GM19025 (cell line): Measurements from ENCODE around the gene NR1D2.
"Not testable (repeated sequence)": the region's sequence is repeated elsewhere in the genome, so short reads cannot be mapped to it uniquely, and the experiment has no call there.

Source experiments
- ATAC-seq: cut with Tn5 transposase; IDR thresholded peaks from one replicate; pipeline ENCODE4 v1.9.1; 2021; ENCODE audit warnings: mild to moderate bottlenecking, low read depth, moderate library complexity; ENCODE audit not compliant: unreplicated experiment

NR1D2 gene

DNA sequence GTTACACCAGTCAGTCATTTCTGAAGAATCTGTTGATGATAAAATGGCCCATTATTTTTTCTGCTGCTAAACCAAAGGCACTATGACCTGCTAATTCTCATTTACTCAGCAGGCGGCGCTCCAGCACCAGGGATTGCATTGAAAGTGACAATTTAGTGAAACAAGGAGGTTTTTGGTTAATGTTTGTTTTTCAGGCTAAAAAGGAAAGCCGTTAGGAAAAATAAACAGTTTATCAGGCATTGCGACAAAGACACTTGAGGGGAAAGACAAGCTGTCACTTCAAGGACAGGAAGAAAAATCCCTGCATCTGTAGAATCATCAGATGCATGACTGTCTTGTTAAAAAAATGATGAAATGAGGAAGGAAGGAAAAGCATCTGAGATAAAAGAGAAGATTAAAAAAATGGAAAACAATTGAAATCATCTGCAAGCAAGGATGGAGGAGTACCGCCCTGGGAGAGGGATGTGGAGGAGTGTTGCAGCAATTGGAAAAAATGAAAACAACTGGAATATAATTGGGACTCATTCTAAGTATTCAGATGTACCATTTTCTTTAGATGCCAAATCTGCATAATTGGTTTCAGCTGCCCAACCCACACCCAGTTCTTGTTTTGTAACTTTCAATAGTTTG is 54.0 kb downstream of the NR1D2 start:
- no peak for ATAC-seq

DNA sequence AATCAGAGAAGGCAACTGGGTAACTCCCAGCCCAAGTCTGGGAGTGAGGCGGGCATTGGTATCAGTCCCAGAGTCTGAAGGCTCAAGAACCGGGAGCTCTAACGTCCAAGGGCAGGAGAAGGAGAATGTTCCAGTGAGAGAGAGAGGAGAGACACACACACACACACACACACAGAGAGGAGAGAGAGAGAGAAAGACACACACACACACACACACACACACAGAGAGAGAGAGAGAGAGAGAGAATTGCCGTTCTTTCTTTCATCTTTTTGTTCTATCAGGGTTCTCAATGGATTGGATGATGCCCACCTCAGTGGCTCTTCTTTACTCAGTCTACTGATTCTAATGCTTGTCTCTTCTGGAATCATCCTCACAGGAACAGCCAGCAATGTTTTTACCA is 57.0 kb downstream of the NR1D2 start:
- ATAC-seq: no peak

DNA sequence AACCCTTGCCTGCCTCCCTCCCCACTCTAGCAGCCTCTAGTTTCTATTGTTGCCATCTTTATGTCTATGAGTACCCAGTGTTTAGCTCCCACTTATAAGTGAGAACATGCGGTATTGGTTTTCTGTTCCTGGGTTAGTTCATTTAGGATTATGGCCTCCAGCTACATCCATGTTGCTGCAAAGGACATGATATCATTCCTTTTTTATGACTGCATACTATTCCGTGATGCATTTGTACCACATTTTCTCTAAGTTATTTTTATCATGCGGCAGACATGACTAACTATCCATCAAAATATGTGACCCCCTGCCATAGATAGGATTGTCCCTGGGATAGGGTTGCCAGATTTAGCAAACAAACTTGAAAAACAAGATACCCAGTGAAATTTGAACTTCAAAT is 58.4 kb downstream of the NR1D2 start:
- no peak for ATAC-seq

DNA sequence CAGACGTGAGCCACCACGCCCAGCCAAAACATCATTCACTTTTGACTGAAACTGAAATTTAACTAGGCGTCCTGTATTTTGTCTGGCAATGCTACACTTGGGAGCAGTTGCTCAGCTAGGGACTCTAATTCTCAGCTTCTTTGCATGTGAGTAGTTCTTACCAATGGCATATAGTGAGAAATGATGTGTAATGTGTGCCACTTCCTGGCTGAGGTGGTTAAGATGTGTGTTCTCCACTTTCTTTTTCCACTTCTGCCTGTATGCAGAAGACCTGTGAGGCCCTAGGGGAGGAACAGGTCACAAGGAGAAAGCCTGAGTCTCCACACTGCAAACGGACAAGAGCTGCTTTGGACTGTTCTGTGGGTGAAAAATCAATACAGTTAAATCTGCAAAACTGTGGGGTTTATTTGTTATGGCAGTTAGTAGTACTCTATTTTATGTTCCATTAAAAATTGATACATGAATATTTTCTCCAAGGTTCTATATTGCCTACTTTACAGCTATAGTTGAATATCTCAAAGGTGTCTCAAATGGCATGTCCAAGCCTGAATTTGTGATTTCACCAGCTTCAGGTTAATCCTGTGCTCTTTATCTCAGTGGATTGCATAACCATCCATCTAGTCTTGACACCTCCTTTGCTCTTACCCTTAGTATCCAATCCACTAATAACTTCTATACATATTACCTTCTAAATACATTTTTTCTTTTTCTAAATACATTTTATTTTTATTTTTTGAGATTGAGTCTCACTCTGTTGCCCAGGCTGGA is 59.3 kb downstream of the NR1D2 start:
- peak; percentile 95 for ATAC-seq

DNA sequence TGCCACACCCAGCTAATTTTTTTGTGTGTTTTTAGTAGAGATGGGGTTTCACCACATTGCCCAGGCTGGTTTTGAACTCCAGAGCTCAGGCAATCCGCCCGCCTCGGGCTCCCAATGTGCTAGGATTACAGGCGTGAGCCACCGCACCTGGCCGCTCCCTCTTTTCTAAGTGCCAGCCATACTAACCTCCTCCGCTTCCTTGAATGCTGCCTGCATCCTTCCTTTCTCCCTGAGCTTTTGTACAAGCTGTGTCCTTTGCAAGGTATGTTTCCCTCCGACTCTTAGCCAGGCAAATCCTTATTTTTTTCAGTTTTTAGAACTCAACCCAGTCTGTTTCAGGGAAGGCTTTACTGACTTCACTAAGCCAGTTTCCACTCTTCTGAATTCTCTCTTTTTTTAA is 60.6 kb downstream of the NR1D2 start:
- no peak for ATAC-seq

DNA sequence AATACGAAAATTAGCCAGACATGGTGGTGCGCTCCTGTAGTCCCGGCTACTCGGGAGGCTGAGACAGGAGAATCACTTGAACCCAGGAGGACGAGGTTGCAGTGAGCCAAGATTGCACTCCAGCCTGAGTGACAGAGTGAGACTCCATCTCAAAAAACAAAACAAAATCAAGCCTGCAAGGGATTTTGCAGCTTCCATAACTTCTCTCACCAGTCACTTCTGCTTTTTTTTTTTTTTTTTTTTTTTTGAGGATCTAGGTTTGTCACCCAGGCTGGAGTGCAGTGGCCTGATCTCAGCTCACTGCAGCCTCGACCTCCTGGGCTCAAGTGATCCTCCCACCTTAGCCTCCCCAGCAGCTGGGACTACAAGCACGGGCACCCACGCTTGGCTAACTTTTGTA is 65.7 kb downstream of the NR1D2 start:
- ATAC-seq: not testable (repeated sequence)

DNA sequence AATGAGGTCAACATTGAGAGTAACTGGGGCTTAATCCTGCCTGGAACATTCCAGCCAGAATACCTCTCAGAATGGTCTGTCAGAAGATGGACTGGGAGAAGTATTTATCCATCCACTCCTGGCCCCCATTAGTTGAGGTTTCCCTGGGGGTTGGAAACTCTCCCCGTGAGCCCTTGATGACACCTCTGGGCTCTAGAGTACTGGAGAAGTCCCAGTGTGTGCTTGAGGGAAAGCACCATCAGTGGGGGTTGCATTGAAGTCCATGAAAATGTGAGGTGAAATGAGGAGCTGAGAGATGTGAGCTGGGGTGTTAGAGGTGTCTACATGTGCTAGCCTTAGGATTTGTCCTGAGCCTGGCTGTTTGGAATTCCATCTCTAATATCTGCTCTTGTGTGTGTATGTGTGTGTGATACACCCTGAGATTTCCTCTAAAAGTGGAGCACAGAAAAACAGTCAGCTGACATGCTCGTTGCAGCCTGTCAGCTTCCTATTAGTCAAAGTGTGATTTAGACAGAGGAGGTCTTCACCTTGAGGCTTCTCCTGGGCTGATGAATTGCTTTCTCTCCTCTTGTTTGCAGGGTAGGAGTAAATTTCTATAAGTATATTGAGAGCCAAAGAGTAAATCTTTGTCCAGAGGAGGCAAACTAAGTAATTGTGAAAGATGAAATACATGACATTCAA is 67.6 kb downstream of the NR1D2 start:
- ATAC-seq: peak; percentile 48

DNA sequence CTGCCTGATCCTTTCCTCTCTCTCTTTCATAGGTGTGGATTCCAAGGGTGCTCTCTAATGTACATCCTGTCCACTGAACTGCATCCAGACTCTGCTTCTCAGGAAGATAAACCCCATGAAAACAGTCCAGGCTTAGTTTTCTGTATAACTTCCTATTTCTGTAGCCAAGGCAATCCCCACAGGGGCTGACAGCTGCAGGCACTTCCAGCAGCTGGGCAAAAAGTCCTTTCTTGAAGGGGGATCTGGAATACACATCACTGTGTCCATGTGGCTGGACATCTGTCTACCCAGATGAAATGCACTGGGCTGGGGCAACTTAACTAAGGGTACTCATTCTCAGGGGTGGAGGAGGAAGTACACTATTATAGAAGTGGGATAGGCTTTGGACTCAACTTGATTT is 72.2 kb downstream of the NR1D2 start:
- ATAC-seq: no peak

DNA sequence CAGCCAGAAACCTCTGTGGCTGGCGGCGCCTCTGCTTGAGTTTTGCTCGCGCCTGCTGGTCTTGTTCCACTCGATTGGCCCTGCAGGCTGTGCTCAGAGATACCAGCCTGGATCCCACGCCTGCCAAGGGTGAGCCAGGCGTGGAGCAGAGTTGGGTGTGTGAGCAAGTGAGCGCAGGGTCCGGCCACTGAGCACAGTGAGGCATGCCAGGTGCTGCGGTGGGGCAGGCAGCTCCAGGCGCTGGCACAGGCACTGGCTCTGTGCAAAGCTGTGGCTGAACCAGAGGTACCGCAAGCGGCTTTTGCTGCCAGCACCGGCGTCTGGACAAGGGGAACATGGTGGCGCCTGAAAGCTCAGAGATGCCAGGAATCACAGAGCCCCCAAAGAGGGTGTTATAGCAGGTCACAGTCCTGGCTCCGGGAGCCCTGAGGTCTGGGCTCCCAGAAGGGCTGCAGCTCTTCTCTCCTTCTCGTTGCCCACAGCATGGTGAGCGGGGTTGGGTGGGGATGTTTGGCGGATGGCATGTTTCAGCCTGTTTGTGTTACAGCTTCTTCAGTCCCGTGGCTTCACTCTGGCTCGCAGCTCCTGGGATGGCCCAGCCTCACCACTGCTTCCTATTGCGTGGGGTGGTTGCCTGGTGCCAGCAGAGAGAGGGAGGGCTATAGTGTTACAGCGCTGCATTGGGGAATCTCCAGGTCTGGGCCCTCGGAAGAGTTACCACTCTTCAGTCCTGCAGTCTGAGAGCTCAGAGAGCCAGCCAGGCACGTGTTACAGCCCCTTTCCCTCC is 73.9 kb downstream of the NR1D2 start:
- no peak for ATAC-seq

DNA sequence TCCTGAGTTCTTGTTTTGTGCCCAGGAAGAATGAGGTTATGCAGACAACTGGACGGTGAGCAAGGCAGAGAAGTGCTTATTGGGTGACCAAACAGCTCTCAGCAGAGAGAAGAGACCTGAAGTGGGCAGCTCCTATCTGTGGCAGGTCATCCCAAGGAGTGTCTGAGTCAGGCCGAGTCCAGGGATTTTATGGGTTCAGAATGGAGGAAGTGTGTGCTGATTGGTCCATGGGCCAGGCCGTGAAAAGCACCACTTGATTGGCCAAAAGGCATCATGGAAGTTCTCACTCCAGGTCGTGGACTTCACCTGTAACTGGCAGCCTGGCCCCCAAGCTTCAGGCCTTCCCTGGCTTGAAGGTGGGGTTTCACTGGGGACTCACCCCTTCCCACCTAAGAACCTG is 74.5 kb downstream of the NR1D2 start:
- ATAC-seq: no peak

DNA sequence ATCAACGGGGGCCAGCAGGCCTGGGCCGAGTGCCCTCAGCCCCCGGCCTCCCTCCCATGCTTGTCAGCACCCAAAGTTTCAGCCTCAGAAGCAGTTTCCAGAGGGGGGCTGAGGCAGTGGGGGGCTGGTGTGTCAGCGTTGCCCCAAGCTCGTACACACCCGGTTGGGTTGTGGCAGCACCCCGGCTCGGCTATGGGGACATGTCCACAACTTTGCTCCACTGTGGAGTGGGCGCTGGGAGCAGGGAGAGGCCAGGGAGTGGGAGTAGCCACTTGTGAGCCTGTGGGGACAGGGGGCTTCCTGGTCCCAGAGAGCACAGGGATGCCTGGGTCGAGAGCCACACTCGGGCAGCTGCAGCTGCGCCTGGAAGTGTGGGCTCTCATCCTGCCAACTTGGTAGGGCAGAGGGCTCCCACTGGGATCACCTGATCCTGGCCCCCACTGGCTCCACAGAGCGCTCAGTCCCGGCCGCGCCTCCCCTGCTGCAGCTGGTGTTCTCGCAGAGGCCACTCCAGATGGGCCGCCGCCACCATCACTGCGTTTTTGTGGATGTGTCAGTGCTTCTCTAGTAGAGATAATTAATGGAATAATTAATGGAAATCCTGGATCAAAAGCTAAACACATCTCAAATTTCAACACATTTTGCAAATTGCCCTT is 75.1 kb downstream of the NR1D2 start:
- ATAC-seq: no peak

DNA sequence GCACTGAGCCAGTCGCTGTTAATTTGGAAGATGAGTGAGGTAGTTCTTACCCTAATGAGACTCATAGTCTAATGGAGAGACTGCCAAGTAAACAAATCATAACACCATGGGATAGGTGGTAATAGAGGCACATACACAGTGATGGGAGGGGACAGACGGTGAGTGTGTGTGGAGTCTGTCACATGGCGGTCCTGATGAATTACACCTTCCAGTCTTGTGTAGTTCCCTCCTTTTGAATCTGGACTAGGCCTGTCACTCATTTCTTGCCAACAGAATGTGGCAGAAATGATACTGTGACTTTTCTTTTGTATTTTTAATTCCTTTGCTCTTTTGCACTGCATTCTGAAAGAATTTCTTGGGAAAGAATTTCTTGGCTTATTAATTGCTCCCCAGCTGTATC is 78.1 kb downstream of the NR1D2 start:
- no peak for ATAC-seq

DNA sequence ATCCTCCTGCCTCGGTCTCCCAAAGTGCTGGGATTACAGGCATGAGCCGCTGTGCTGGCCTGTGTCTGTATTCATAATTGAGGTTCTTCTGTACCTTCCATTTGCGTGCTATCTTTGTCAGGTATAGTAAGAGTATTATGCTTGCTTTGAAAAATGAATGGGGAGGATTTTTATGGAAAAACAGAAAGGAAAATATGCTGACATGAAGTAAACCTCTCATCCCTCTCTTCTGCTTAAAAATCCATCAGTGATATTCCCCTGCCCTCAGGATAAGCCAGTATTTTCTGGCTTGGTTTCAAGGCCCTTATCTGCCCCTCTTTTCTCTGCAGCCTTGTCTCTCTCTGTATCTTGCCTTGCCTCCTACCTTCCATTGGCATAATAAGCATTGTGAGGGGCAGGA is 80.7 kb downstream of the NR1D2 start:
- ATAC-seq: no peak

DNA sequence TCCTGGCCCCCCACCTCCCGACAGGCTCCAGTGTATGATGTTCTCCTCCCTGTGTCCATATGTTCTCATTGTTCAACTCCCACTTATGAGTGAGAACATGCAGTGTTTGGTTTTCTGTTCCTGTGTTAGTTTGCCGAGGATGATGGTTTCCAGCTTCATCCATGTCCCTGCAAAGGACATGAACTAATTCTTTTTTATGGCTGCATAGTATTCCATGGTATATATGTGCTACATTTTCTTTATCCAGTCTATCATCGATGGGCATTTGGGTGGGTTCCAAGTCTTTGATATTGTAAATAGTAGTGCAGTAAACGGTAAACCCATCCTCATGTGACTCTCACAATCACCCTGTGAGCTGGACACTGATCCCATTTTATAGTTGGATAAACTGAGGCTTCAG is 81.6 kb downstream of the NR1D2 start:
- not testable (repeated sequence) for ATAC-seq

DNA sequence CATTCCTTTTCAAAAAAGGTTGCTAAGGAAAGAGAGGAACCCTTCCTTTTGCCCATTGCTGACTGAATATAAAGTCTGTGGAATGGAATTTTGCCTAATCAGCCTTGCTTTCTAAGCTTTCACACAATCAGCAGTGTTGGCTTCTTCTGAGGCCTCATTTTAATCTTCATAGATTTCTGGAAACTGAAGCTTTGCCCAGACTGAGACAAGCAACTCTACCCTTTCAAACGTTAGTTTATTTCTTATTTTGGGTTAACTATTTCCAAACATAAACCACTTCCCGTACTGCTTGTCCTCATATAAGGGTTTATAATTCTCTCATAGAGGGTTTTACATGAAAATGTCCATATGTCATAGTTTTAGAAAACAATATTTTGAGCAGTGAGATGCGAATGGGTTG is 82.9 kb downstream of the NR1D2 start:
- no peak for ATAC-seq
